Activated T-cell treated with anti-CD3 and anti-CD28 coated beads, Interleukin-2, amount 50 U/mL, for 72 hours (primary cell): ENCODE data around the gene RRH. TPM values are rescaled to one million over a fixed set of nuclear protein-coding genes. Genes with fewer than 3 reads are reported as not detected.
"Not testable (repeated sequence)": the region's sequence is repeated elsewhere in the genome, so short reads cannot be mapped to it uniquely, and the experiment has no call there.

ENCODE experiments used
- ATAC-seq, 2 donors: fragments of 150-1000 bp; cut with Tn5 transposase; replicated peaks in 1 of 2; 2 replicates each; pipeline ENCODE4 v1.10.0; 2021; ENCODE audit warnings: moderate library complexity in 2 of 2, mild to moderate bottlenecking in 1 of 2
- DNase-seq, 2 donors: peaks; one replicate each; pipeline ENCODE4 v3.0.0; 2021 to 2022; ENCODE audit warnings: mixed read lengths in 1 of 2
- H3K27ac Mint-ChIP-seq: one replicate; pipeline ENCODE4 v1.8.0; 2022; ENCODE audit warnings: mild to moderate bottlenecking, moderate library complexity, mixed read lengths
- H3K27me3 Mint-ChIP-seq: one replicate; pipeline ENCODE4 v1.8.0; 2022; ENCODE audit warnings: low read depth, mixed read lengths
- H3K36me3 Mint-ChIP-seq, 2 donors: one replicate each; pipeline ENCODE4 v1.8.0; 2022; ENCODE audit warnings: mixed read lengths in 2 of 2, mild to moderate bottlenecking in 1 of 2; ENCODE audit not compliant: insufficient read depth in 2 of 2
- H3K4me1 Mint-ChIP-seq: one replicate; pipeline ENCODE4 v1.8.0; 2022; ENCODE audit warnings: low read depth, mixed read lengths
- H3K4me3 Mint-ChIP-seq, 2 donors: one replicate each; pipeline ENCODE4 v1.8.0; 2022; ENCODE audit warnings: mild to moderate bottlenecking in 2 of 2, mixed read lengths in 2 of 2, moderate library complexity in 2 of 2
- H3K9me3 Mint-ChIP-seq, 2 donors: one replicate each; pipeline ENCODE4 v1.8.0; 2022; ENCODE audit warnings: mixed read lengths in 2 of 2
- total RNA-seq, 2 donors: library from RNA; stranded (reverse); gene quantifications; one replicate each; pipeline ENCODE4 v1.2.3, GENCODE V29; 2022

The RRH gene
- under 1 TPM in 1 of 2 donors, not detected in 1; 0.99 TPM for total RNA-seq

- no peaks in the 10 kb centered on the region for H3K9me3 Mint-ChIP-seq
- no peak within 1 kb of the TSS for H3K4me3 Mint-ChIP-seq
- ATAC-seq (no peak), DNase-seq (no peak)
- H3K27me3 Mint-ChIP-seq, result no peaks in the 10 kb centered on the region
- H3K27ac Mint-ChIP-seq, result peak within 1 kb of the TSS; percentile 20
- no peaks in the 10 kb centered on the region for H3K4me1 Mint-ChIP-seq
- H3K36me3 Mint-ChIP-seq, result peaks cover 2 to 6% of the 10 kb centered on the region in 2 donors
Measured at GRCh38 chr4:109827672-109828071, at the start of gene RRH. TSS of gene RRH (plus strand) at chr4:109827972. CDS start at chr4:109828028, 56 bp downstream.

GRCh38 chr4:109782092-109782491 lies 45.7 kb upstream of the RRH start:
- DNase-seq, ATAC-seq, H3K27ac Mint-ChIP-seq, H3K4me1 Mint-ChIP-seq, H3K27me3 Mint-ChIP-seq, H3K4me3 Mint-ChIP-seq, H3K36me3 Mint-ChIP-seq, H3K9me3 Mint-ChIP-seq: not testable (repeated sequence)

GRCh38 chr4:109786846-109787245 lies 40.9 kb upstream of the RRH start:
- Mint-ChIP-seq H3K4me1 (no peaks in the 10 kb centered on the region), H3K27me3 (no peaks in the 10 kb centered on the region), H3K27ac (no peak overlapping the region), H3K4me3 (no peak overlapping the region), H3K36me3 (peaks cover 9 to 10% of the 10 kb centered on the region in 2 donors), H3K9me3 (peaks cover 2 to 8% of the 10 kb centered on the region in 2 donors)
- DNase-seq (no peak), ATAC-seq (no peak)

GRCh38 chr4:109787807-109788206 lies 40.0 kb upstream of the RRH start:
- Mint-ChIP-seq H3K27me3 (no peaks in the 10 kb centered on the region), H3K4me1 (no peaks in the 10 kb centered on the region), H3K27ac (no peak overlapping the region), H3K9me3 (peaks cover 2 to 8% of the 10 kb centered on the region in 2 donors), H3K4me3 (no peak overlapping the region), H3K36me3 (peaks cover 9 to 10% of the 10 kb centered on the region in 2 donors)
- ATAC-seq (no peak), DNase-seq (no peak)

- Mint-ChIP-seq H3K27me3 (peaks cover 12% of the 10 kb centered on the region), H3K4me1 (no peaks in the 10 kb centered on the region), H3K4me3 (no peak overlapping the region), H3K27ac (no peak overlapping the region), H3K9me3 (peaks cover 6 to 10% of the 10 kb centered on the region in 2 donors), H3K36me3 (peaks cover 10 to 16% of the 10 kb centered on the region in 2 donors)
- DNase-seq, result no peak
- no peak for ATAC-seq
Measured at GRCh38 chr4:109795059-109795458, 32.7 kb upstream of the RRH start.

GRCh38 chr4:109798866-109799265 lies 28.9 kb upstream of the RRH start:
- H3K27ac Mint-ChIP-seq, result no peak overlapping the region
- ATAC-seq, result no peak

GRCh38 chr4:109801099-109801789 lies 26.5 kb upstream of the RRH start:
- H3K4me3 Mint-ChIP-seq, result no peak overlapping the region
- no peak for DNase-seq
- peaks cover 3% of the 10 kb centered on the region for H3K27me3 Mint-ChIP-seq
- no peak for ATAC-seq
- H3K9me3 Mint-ChIP-seq, result no peaks in the 10 kb centered on the region
- no peaks in the 10 kb centered on the region for H3K4me1 Mint-ChIP-seq
- H3K27ac Mint-ChIP-seq, result no peak overlapping the region
- H3K36me3 Mint-ChIP-seq, result peaks cover 0 to under 1% of the 10 kb centered on the region in 2 donors

More at GRCh38 chr4:109798866-109799265, 28.9 kb upstream of the RRH start:
- Mint-ChIP-seq H3K27me3 (peaks cover 12% of the 10 kb centered on the region), H3K9me3 (peaks cover 6 to 10% of the 10 kb centered on the region in 2 donors), H3K36me3 (peaks cover 10 to 13% of the 10 kb centered on the region in 2 donors), H3K4me3 (no peak overlapping the region), H3K4me1 (no peaks in the 10 kb centered on the region)
- DNase-seq, result no peak

GRCh38 chr4:109801895-109802319 lies 25.9 kb upstream of the RRH start, which contains the start of gene CFI:
TSS of gene CFI (minus strand) at chr4:109801999. CDS start at chr4:109801971, 28 bp downstream.
- H3K4me3 Mint-ChIP-seq, result no peak within 1 kb of the TSS
- no peaks in the 10 kb centered on the region for H3K36me3 Mint-ChIP-seq
- no peaks in the 10 kb centered on the region for H3K4me1 Mint-ChIP-seq
- no peak within 1 kb of the TSS for H3K27ac Mint-ChIP-seq
- no peaks in the 10 kb centered on the region for H3K9me3 Mint-ChIP-seq
- ATAC-seq (no peak), DNase-seq (no peak)
- H3K27me3 Mint-ChIP-seq, result peaks cover 6% of the 10 kb centered on the region

GRCh38 chr4:109803924-109804571 lies 23.7 kb upstream of the RRH start:
- no peak overlapping the region for H3K27ac Mint-ChIP-seq
- peak in 1 of 2 donors; percentile 4 for DNase-seq

GRCh38 chr4:109809655-109810054 lies 18.1 kb upstream of the RRH start:
- DNase-seq (no peak), ATAC-seq (no peak)
- H3K4me3 Mint-ChIP-seq, result no peak overlapping the region
- H3K36me3 Mint-ChIP-seq, result no peaks in the 10 kb centered on the region
- H3K9me3 Mint-ChIP-seq, result no peaks in the 10 kb centered on the region
- H3K4me1 Mint-ChIP-seq, result peaks cover 6% of the 10 kb centered on the region
- H3K27ac Mint-ChIP-seq, result no peak overlapping the region
- H3K27me3 Mint-ChIP-seq, result peaks cover 11% of the 10 kb centered on the region

More at GRCh38 chr4:109803924-109804571, 23.7 kb upstream of the RRH start:
- H3K9me3 Mint-ChIP-seq, result no peaks in the 10 kb centered on the region
- peak; percentile 35 to 47 for ATAC-seq
- H3K27me3 Mint-ChIP-seq, result peaks cover 11% of the 10 kb centered on the region
- no peaks in the 10 kb centered on the region for H3K36me3 Mint-ChIP-seq
- H3K4me3 Mint-ChIP-seq, result no peak overlapping the region
- no peaks in the 10 kb centered on the region for H3K4me1 Mint-ChIP-seq

GRCh38 chr4:109810552-109811387 lies 17.0 kb upstream of the RRH start:
- ATAC-seq (no peak), DNase-seq (no peak)
- Mint-ChIP-seq H3K36me3 (peaks cover 2% of the 10 kb centered on the region in 2 donors), H3K4me1 (peaks cover 6% of the 10 kb centered on the region), H3K4me3 (peak overlapping the region in 1 of 2 donors; percentile 6), H3K27me3 (peaks cover 11% of the 10 kb centered on the region), H3K9me3 (no peaks in the 10 kb centered on the region), H3K27ac (no peak overlapping the region)

- H3K4me3 Mint-ChIP-seq, result peak overlapping the region in 1 of 2 donors; percentile 6
- H3K9me3 Mint-ChIP-seq, result no peaks in the 10 kb centered on the region
- no peak overlapping the region for H3K27ac Mint-ChIP-seq
- DNase-seq, result no peak
- H3K36me3 Mint-ChIP-seq, result peaks cover 3 to 6% of the 10 kb centered on the region in 2 donors
- peaks cover 12% of the 10 kb centered on the region for H3K4me1 Mint-ChIP-seq
- no peak for ATAC-seq
- H3K27me3 Mint-ChIP-seq, result peaks cover 6% of the 10 kb centered on the region
Measured at GRCh38 chr4:109811707-109812106, 16.1 kb upstream of the RRH start.
